Upper lobe of left lung (tissue), 6 donors: ENCODE data around the gene SPACA4. TPM values are rescaled to one million over a fixed set of nuclear protein-coding genes. Genes with fewer than 3 reads are reported as not detected.

Experiments used
- ATAC-seq, 2 donors: fragments of 200-7000 bp; cut with Tn5 transposase; one replicate each; pipeline ENCODE4 v1.9.1; 2022; ENCODE audit warnings: mild to moderate bottlenecking in 2 of 2, moderate library complexity in 2 of 2; ENCODE audit not compliant: low FRiP score in 2 of 2
- DNase-seq, 2 donors: peaks; one replicate each; pipeline ENCODE4 v3.0.0-alpha.2; 2019 to 2020
- H3K27ac ChIP-seq, 4 donors: fragments of 200-600 bp; sonication (generic); one replicate each; pipeline ENCODE4 v1.5.1; 2016 to 2019
- H3K27me3 ChIP-seq, 4 donors: fragments of 200-600 bp; sonication (generic); one replicate each; pipeline ENCODE4 v1.5.1; 2017 to 2019
- H3K36me3 ChIP-seq, 4 donors: fragments of 200-600 bp; sonication (generic); one replicate each; pipeline ENCODE4 v1.5.1; 2016 to 2019
- H3K4me1 ChIP-seq, 4 donors: fragments of 200-600 bp; sonication (generic); one replicate each; pipeline ENCODE4 v1.5.1; 2018 to 2019
- H3K4me3 ChIP-seq, 4 donors: fragments of 200-600 bp; sonication (generic); one replicate each; pipeline ENCODE4 v1.5.1; 2017 to 2019; ENCODE audit warnings: mild to moderate bottlenecking in 2 of 4, moderate library complexity in 1 of 4
- H3K9me3 ChIP-seq, 4 donors: fragments of 200-600 bp; sonication (generic); one replicate each; pipeline ENCODE4 v1.5.1; 2018 to 2019
- CTCF ChIP-seq, 6 experiments: fragments of 450-650 bp in 4 of 6; fragments of 200-600 bp in 2 of 6; sonication (generic) in 2 of 6; IDR thresholded peaks; one replicate each; pipeline ENCODE4 v1.5.1; 2016 to 2019; ENCODE audit warnings: antibody characterized with exemption in 6 of 6
- EP300 ChIP-seq, 4 donors: sonication (generic); formaldehyde crosslinking; IDR thresholded peaks; one replicate each; pipeline ENCODE4 v1.5.1; 2017; ENCODE audit warnings: antibody characterized with exemption in 4 of 4, control low read depth in 2 of 4
- POLR2A ChIP-seq, 4 donors: fragments of 450-650 bp; IDR thresholded peaks; one replicate each; pipeline ENCODE4 v1.5.1; 2016 to 2017; ENCODE audit warnings: antibody characterized with exemption in 4 of 4, mild to moderate bottlenecking in 2 of 4
- POLR2AphosphoS5 ChIP-seq, 2 donors: sonication (generic); formaldehyde crosslinking; IDR thresholded peaks; one replicate each; pipeline ENCODE4 v1.5.1; 2017; ENCODE audit warnings: antibody characterized with exemption in 2 of 2
- WGBS, 2 donors: methylation state at CpG; one replicate each; pipeline ENCODE4 v1.1.5; 2017 to 2018; 5-methylcytosine and 5-hydroxymethylcytosine counted together
- total RNA-seq, 6 donors: library from RNA; depleted of rRNA in 4 of 6; stranded (reverse); fragments of >200 nt in 4 of 6; gene quantifications; one replicate each; pipeline versions ENCODE4 v1.1.0 to v1.2.1, GENCODE V29; 2016 to 2021
- donor health status: DM: no; HTN: no; CAD: no; lungs with moderate emphysema.
- donor health status: DM: no; HTN: yes; CAD: no; lungs with severe emphysema.

Gene SPACA4
- total RNA-seq, 6 donors from 2014 or later: 0.27 TPM; not detected in 5

- H3K4me1 ChIP-seq: peaks cover 0 to 7% (median 0%) of the 10 kb centered on the region in 4 donors
- H3K36me3 ChIP-seq: no peaks in the 10 kb centered on the region
- peak in 1 of 2 donors; percentile 38 for DNase-seq
- H3K4me3 ChIP-seq: no peak overlapping the region
- no peak overlapping the region for H3K27ac ChIP-seq
- H3K9me3 ChIP-seq: no peaks in the 10 kb centered on the region
- WGBS, 2 donors: 83 to 85% methylated on average over 11 of the region's 11 CpGs
- no peak for TF ChIP-seq EP300 (IDR thresholded peaks at IDR 0.05)
- TF ChIP-seq POLR2AphosphoS5 (IDR thresholded peaks at IDR 0.05): no peak
- no peak for TF ChIP-seq CTCF (IDR thresholded peaks at IDR 0.05)
- TF ChIP-seq POLR2A (IDR thresholded peaks at IDR 0.05): no peak
- no peaks in the 10 kb centered on the region for H3K27me3 ChIP-seq
- ATAC-seq: no peak
Measured at GRCh38 chr19:48561412-48561811, 45.1 kb upstream of the SPACA4 start.

GRCh38 chr19:48565090-48565489, 41.5 kb upstream of the SPACA4 start:
- no peak for DNase-seq
- peaks cover 5 to 12% (median 9%) of the 10 kb centered on the region in 4 donors for H3K4me1 ChIP-seq
- TF ChIP-seq POLR2A (IDR thresholded peaks at IDR 0.05): no peak
- H3K9me3 ChIP-seq: no peaks in the 10 kb centered on the region
- 76 to 82% methylated on average over 7 of the region's 7 CpGs for WGBS, 2 donors
- H3K27ac ChIP-seq: no peak overlapping the region
- H3K4me3 ChIP-seq: no peak overlapping the region
- ATAC-seq: no peak
- no peaks in the 10 kb centered on the region for H3K36me3 ChIP-seq
- no peaks in the 10 kb centered on the region for H3K27me3 ChIP-seq

DNA sequence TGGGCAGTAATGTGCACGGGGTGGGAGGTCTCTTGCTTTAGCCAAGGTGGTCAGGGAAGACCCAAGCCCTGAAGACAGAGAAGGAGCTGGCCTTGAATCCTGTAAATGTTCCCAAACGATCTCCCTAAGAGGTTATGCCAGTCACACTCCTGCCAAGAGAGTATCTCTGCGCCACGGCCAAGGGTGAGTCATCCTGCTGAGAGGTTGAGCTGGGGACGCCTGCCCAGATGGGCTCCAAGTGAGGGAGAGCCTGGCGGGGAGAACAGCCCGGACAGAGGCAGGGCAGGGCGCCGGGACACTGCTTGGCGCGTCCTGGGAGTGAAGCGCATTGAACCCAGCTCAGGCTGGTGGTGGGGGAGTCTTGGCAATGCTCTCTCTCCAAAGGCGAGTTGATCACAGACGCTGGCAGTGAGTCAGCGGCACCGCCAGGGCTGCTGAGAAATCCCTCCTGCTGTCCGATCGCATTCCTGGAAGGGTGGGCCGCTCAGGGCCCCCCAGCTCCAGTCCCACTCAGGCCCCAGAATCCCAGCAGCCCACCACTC, 38.1 kb upstream of the SPACA4 start:
- Histone ChIP-seq H3K9me3 (no peaks in the 10 kb centered on the region), H3K4me3 (no peak overlapping the region), H3K27me3 (no peaks in the 10 kb centered on the region), H3K4me1 (peaks cover 5 to 16% (median 9%) of the 10 kb centered on the region in 4 donors), H3K27ac (peak overlapping the region; percentile 48 to 80 (median 64)), H3K36me3 (no peaks in the 10 kb centered on the region)
- DNase-seq: peak; percentile 85 to 92
- TF ChIP-seq EP300 (IDR thresholded peaks at IDR 0.05) (peak in 1 of 4 donors; percentile 68), CTCF (IDR thresholded peaks at IDR 0.05) (no peak), POLR2AphosphoS5 (IDR thresholded peaks at IDR 0.05) (peak; percentile 53 to 68), POLR2A (IDR thresholded peaks at IDR 0.05) (peak in 1 of 4 donors; percentile 51)
- ATAC-seq: peak; percentile 88 to 94
- 18 to 35% methylated on average over 12 to 18 of the region's 19 CpGs for WGBS, 2 donors

GRCh38 chr19:48569814-48570213, 36.7 kb upstream of the SPACA4 start:
- peaks cover 5 to 22% (median 9%) of the 10 kb centered on the region in 4 donors for H3K4me1 ChIP-seq
- peak overlapping the region in 1 of 4 donors; percentile 7 for H3K27ac ChIP-seq
- TF ChIP-seq POLR2AphosphoS5 (IDR thresholded peaks at IDR 0.05) (no peak), POLR2A (IDR thresholded peaks at IDR 0.05) (no peak), EP300 (IDR thresholded peaks at IDR 0.05) (no peak), CTCF (IDR thresholded peaks at IDR 0.05) (no peak)
- DNase-seq (no peak), ATAC-seq (no peak)
- H3K36me3 ChIP-seq: no peaks in the 10 kb centered on the region
- H3K27me3 ChIP-seq: no peaks in the 10 kb centered on the region
- H3K4me3 ChIP-seq: no peak overlapping the region
- H3K9me3 ChIP-seq: no peaks in the 10 kb centered on the region
- 53 to 54% methylated on average over 11 of the region's 11 CpGs for WGBS, 2 donors

DNA sequence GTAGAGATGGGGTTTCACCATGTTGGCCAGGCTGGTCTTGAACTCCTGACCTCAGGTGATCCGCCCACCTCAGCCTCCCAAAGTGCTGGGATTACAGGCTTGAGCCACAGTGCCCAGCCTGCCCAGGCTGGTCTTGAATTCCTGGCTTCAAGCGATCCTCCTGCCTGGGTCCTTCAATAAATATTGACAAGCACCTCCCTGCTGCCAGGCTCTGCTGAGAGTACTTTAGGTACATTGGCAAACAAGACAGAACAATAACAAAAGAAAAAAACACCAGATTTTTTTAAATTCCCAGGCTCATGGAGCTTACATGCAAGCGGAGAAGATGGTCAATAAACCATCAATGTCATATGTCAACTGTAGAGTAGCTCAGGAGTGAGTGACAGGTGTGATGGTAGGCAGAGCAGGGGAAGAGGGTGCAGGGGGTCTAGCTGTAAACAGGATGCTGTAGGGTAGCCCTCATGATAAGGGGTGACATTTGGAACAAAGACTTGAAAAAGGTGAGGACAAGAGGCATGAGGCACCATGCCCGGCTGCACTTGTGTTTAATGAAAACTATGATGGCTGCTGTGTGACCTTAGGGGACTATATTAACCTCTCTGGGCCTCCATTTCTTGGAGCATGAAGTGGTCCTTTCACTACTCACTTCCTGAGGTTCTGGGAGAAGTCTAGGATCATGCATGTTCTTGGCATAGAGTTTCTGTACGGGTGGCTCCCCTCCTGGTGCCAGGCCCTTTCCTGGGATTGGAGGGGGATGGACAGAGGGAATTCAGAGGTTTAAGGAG, 35.0 kb upstream of the SPACA4 start:
- peak in 1 of 2 donors; percentile 81 for DNase-seq
- ATAC-seq: peak in 1 of 2 donors; percentile 64
- Histone ChIP-seq H3K4me3 (no peak overlapping the region), H3K36me3 (no peaks in the 10 kb centered on the region), H3K4me1 (peaks cover 5 to 22% (median 9%) of the 10 kb centered on the region in 4 donors), H3K27me3 (no peaks in the 10 kb centered on the region), H3K27ac (peak overlapping the region in 2 of 4 donors; percentile 30 to 63), H3K9me3 (no peaks in the 10 kb centered on the region)
- TF ChIP-seq POLR2A (IDR thresholded peaks at IDR 0.05): peak in 1 of 4 donors; percentile 2
- no peak for TF ChIP-seq EP300 (IDR thresholded peaks at IDR 0.05)
- 68 to 69% methylated on average over 5 of the region's 5 CpGs for WGBS, 2 donors
